Caco-2 (cell line): ENCODE results near the gene BICDL2. TPM values are rescaled to one million over a fixed set of nuclear protein-coding genes. Genes with fewer than 3 reads are reported as not detected.
"Not testable (repeated sequence)": the region's sequence is repeated elsewhere in the genome, so short reads cannot be mapped to it uniquely, and the experiment has no call there.

Experiments used
- BruUV-seq: library from RNA; stranded (reverse); fragments of 400-500 nt; replicated peaks from 2 replicates; lab custom pipeline; 2021; lab: Mats Ljungman, UMichigan
- CTCF ChIA-PET: fragments of 300-600 bp; sonication (Branson Sonifier 250); formaldehyde crosslinking; loops from one replicate; lab custom pipeline; 2022; ENCODE audit warnings: antibody characterized with exemption; lab: Charles Lee
- POLR2A ChIA-PET: fragments of 300-600 bp; sonication (Branson Sonifier 250); formaldehyde crosslinking; loops from one replicate; lab custom pipeline; 2022; ENCODE audit warnings: antibody characterized with exemption; lab: Charles Lee
- DNase-seq, 2 experiments: peaks; one replicate each; pipeline versions ENCODE4 v3.0.0 to v3.0.0-alpha.2; 2020 to 2022
- H3K27me3 ChIP-seq: replicated peaks from 2 replicates; pipeline ENCODE4 v1.6.0; 2011; ENCODE audit warnings: low read length; ENCODE audit not compliant: control insufficient read depth, insufficient read depth
- H3K36me3 ChIP-seq: 2 replicates; pipeline ENCODE4 v1.5.1; 2011; ENCODE audit warnings: low read length; ENCODE audit not compliant: control insufficient read depth, insufficient read depth
- H3K4me1 ChIP-seq: fragments of 250-450 bp; sonication (Bioruptor Pico); 2 replicates; pipeline ENCODE4 v1.5.1; 2020; ENCODE audit warnings: mild to moderate bottlenecking
- H3K4me3 ChIP-seq: 2 replicates; pipeline ENCODE4 v1.5.1; 2011; ENCODE audit warnings: low read depth, mild to moderate bottlenecking, control low read depth, low read length
- H3K9me3 ChIP-seq: fragments of 250-450 bp; sonication (Bioruptor Pico); 2 replicates; pipeline ENCODE4 v1.5.1; 2020; ENCODE audit warnings: mild to moderate bottlenecking, moderate library complexity
- H3K27ac Mint-ChIP-seq: one replicate; pipeline ENCODE4 v1.8.0; 2022; ENCODE audit warnings: mixed read lengths; ENCODE audit not compliant: unreplicated experiment
- H3K27me3 Mint-ChIP-seq: one replicate; pipeline ENCODE4 v1.8.0; 2022; ENCODE audit warnings: mixed read lengths; ENCODE audit not compliant: insufficient read depth, unreplicated experiment
- H3K36me3 Mint-ChIP-seq: one replicate; pipeline ENCODE4 v1.8.0; 2022; ENCODE audit warnings: mild to moderate bottlenecking, mixed read lengths; ENCODE audit not compliant: insufficient read depth, unreplicated experiment
- H3K4me1 Mint-ChIP-seq: one replicate; pipeline ENCODE4 v1.8.0; 2022; ENCODE audit warnings: low read depth, mixed read lengths; ENCODE audit not compliant: unreplicated experiment
- H3K4me3 Mint-ChIP-seq: one replicate; pipeline ENCODE4 v1.8.0; 2022; ENCODE audit warnings: mild to moderate bottlenecking, moderate library complexity, mixed read lengths; ENCODE audit not compliant: unreplicated experiment
- H3K9me3 Mint-ChIP-seq: one replicate; pipeline ENCODE4 v1.8.0; 2022; ENCODE audit warnings: mixed read lengths; ENCODE audit not compliant: unreplicated experiment
- intact Hi-C: fragments of 100-400 bp; cut with micrococcal nuclease; formaldehyde crosslinking; loops from one replicate; pipeline ENCODE4 v1.10.0; 2022; ENCODE audit not compliant: unreplicated experiment
- total RNA-seq: library from RNA; stranded (reverse); gene quantifications from 2 replicates; pipeline ENCODE4 v1.2.3, GENCODE V29; 2022
- TF ChIP-seq, protein P1 (sequence below), 2 experiments: fragments of 200-600 bp in 1 of 2; IDR thresholded peaks; 1 replicate in 1 of 2; 2 replicates in 1 of 2; pipeline versions ENCODE4 v1.5.1 to v1.8.0; 2011 to 2022; ENCODE audit warnings: antibody characterized with exemption in 1 of 2, control low read depth in 1 of 2, inconsistent platforms in 1 of 2, low read depth in 1 of 2, low read length in 1 of 2, mild to moderate bottlenecking in 1 of 2, moderate library complexity in 1 of 2; ENCODE audit not compliant: insufficient read depth in 1 of 2, severe bottlenecking in 1 of 2, unreplicated experiment in 1 of 2

The BICDL2 gene
- total RNA-seq, 1 experiment from 2014 or later, result 10.6 TPM

DNA sequence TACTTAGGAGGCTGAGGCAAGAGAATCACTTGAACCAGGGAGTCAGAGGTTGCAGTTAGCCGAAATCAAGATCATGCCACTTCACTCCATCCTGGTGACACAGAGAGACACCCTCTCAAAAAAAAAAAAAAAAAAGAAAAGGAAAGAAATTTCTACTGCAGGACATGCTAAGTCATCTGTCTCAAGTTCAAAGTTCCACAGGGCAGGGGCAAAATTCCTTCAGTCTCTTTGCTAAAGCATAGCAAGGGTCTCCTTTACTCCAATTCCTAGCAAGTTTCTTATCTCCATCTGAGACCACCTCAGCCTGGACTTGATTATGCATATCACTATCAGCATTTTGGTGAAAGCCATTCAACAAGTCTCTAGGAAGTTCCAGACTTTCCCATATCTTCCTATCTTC lies 47.7 kb upstream of the BICDL2 start:
- intact Hi-C loops, result no loop called here
- no peaks in the 10 kb centered on the region for H3K4me1 Mint-ChIP-seq
- Histone ChIP-seq H3K9me3 (no peaks in the 10 kb centered on the region), H3K27me3 (no peaks in the 10 kb centered on the region), H3K36me3 (no peaks in the 10 kb centered on the region), H3K4me1 (peaks cover 10% of the 10 kb centered on the region), H3K4me3 (no peak overlapping the region)
- H3K9me3 Mint-ChIP-seq, result no peaks in the 10 kb centered on the region
- ChIA-PET POLR2A (no interaction called here), CTCF (no interaction called here)
- H3K4me3 Mint-ChIP-seq, result no peak overlapping the region
- no peaks in the 10 kb centered on the region for H3K36me3 Mint-ChIP-seq
- TF ChIP-seq, protein P1, sequence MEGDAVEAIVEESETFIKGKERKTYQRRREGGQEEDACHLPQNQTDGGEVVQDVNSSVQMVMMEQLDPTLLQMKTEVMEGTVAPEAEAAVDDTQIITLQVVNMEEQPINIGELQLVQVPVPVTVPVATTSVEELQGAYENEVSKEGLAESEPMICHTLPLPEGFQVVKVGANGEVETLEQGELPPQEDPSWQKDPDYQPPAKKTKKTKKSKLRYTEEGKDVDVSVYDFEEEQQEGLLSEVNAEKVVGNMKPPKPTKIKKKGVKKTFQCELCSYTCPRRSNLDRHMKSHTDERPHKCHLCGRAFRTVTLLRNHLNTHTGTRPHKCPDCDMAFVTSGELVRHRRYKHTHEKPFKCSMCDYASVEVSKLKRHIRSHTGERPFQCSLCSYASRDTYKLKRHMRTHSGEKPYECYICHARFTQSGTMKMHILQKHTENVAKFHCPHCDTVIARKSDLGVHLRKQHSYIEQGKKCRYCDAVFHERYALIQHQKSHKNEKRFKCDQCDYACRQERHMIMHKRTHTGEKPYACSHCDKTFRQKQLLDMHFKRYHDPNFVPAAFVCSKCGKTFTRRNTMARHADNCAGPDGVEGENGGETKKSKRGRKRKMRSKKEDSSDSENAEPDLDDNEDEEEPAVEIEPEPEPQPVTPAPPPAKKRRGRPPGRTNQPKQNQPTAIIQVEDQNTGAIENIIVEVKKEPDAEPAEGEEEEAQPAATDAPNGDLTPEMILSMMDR (IDR thresholded peaks at IDR 0.05; ENCODE audit: insufficient read depth in 1 of 2, low read depth in 1 of 2, low read length in 1 of 2, severe bottlenecking in 1 of 2, unreplicated experiment in 1 of 2), result no peak
- no peak overlapping the region for H3K27ac Mint-ChIP-seq
- BruUV-seq, result no TSS peak
- peaks cover 4% of the 10 kb centered on the region for H3K27me3 Mint-ChIP-seq
- no peak for DNase-seq

DNA sequence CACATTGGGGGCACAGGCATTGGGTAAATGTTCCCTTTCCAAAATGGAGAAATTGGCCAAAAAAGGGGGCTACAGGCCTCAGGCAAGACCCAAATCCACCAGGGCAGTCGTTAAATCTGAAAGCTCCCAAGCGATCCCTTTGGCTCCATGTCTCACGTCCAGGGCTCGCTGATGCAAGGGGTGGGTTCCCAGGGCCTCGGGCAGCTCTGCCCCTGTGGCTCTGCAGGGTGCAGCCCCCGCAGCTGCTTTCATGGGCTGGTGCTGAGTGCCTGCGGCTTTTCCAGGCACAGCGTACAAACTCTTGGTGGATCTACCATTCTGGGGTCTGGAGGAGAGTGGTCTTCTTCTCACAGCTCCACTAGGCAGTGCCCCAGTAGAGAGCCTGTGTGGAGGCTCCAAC lies 46.7 kb upstream of the BICDL2 start:
- H3K27me3 ChIP-seq, CTCF ChIA-PET, H3K36me3 Mint-ChIP-seq, H3K4me3 ChIP-seq, intact Hi-C loops, H3K27me3 Mint-ChIP-seq, H3K36me3 ChIP-seq, H3K4me3 Mint-ChIP-seq, H3K9me3 ChIP-seq, H3K9me3 Mint-ChIP-seq, BruUV-seq, H3K27ac Mint-ChIP-seq, DNase-seq, POLR2A ChIA-PET, H3K4me1 Mint-ChIP-seq: not testable (repeated sequence)
- H3K4me1 ChIP-seq, result peaks cover 10% of the 10 kb centered on the region

DNA sequence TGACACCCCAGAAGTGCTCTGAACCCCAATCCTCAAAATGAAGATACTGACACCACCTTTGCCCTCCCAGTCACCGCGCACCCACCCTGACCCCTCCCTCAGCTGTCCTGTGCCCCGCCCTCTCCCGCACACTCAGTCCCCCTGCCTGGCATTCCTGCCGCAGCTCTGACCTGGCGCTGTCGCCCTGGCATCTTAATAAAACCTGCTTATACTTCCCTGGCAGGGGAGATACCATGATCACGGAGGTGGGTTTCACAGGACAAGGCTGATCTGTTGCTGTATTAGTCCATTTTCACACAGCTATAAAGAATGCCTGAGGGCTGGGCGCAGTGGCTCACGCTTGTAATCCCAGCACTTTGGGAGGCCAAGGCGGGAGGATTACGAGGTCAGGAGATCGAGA lies 45.2 kb upstream of the BICDL2 start:
- H3K9me3 ChIP-seq, CTCF ChIA-PET, DNase-seq, H3K27me3 Mint-ChIP-seq, H3K36me3 ChIP-seq, H3K27me3 ChIP-seq, H3K27ac Mint-ChIP-seq, BruUV-seq, H3K36me3 Mint-ChIP-seq, H3K9me3 Mint-ChIP-seq, intact Hi-C loops, H3K4me3 Mint-ChIP-seq, H3K4me3 ChIP-seq, H3K4me1 Mint-ChIP-seq, H3K4me1 ChIP-seq, POLR2A ChIA-PET: not testable (repeated sequence)

DNA sequence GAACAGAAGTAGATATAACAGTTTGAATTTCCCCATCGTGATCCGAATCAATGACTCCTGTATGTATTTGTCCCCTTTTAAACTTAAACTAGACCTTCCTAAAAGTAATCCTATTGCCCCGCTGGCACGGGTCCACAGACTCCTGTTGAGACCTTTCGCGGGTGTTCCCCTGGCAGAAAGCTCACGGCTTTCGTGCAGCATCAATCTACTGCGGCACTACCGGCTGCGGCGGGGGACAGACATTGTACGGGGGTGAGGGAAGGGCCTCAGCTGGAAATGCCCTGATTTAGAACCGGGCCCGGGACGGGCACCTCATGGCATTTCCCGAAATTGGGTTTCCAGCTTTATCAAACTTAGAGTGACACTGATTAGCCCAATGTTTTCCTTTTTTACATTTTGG lies 43.3 kb upstream of the BICDL2 start:
- no peak overlapping the region for H3K27ac Mint-ChIP-seq
- H3K9me3 Mint-ChIP-seq, result no peaks in the 10 kb centered on the region
- no TSS peak for BruUV-seq
- CTCF ChIA-PET, result no interaction called here
- POLR2A ChIA-PET, result no interaction called here
- Histone ChIP-seq H3K4me1 (no peaks in the 10 kb centered on the region), H3K9me3 (no peaks in the 10 kb centered on the region), H3K36me3 (no peaks in the 10 kb centered on the region), H3K27me3 (no peaks in the 10 kb centered on the region), H3K4me3 (no peak overlapping the region)
- intact Hi-C loops, result no loop called here
- H3K4me1 Mint-ChIP-seq, result no peaks in the 10 kb centered on the region
- H3K36me3 Mint-ChIP-seq, result no peaks in the 10 kb centered on the region
- H3K27me3 Mint-ChIP-seq, result peaks cover 4% of the 10 kb centered on the region
- no peak overlapping the region for H3K4me3 Mint-ChIP-seq
- no peak for DNase-seq
- TF ChIP-seq, protein P1 (IDR thresholded peaks at IDR 0.05; ENCODE audit: insufficient read depth in 1 of 2, low read depth in 1 of 2, low read length in 1 of 2, severe bottlenecking in 1 of 2, unreplicated experiment in 1 of 2), result no peak
